COLO829 (cell line): Measurements from ENCODE around the gene RIPPLY2.

Experiments
- DNase-seq: peaks from one replicate; pipeline ENCODE4 v3.0.0; 2012; ENCODE audit warnings: low spot score

RIPPLY2 gene

DNA sequence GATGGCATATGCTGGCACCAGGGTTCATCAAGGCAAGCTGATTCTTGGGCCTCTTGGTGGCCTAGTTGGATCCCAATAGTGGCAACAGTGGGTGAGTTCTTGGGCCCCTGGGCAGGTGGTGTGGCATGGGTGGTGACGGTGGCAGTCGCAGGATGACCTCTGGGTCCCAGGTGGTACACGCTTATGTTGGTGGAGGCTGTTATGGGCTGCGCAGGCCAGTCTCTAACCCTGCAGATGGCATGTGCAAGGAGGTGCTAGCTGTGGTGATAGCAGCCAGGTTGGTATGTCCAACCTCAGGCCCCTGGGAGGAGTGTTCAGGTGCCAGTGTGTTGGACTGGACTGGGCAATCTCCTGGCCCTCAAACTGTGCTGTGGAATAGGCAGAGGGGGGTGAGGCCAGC lies 52.5 kb downstream of the RIPPLY2 start:
- DNase-seq, result no peak
